Nucleus accumbens (tissue), 56 donors: ENCODE measurements around the gene ALK.

ENCODE experiments used
- DNase-seq, 56 donors: peaks; one replicate each; lab custom pipeline; 2025; lab: John Stamatoyannopoulos, UW

Gene ALK

DNA sequence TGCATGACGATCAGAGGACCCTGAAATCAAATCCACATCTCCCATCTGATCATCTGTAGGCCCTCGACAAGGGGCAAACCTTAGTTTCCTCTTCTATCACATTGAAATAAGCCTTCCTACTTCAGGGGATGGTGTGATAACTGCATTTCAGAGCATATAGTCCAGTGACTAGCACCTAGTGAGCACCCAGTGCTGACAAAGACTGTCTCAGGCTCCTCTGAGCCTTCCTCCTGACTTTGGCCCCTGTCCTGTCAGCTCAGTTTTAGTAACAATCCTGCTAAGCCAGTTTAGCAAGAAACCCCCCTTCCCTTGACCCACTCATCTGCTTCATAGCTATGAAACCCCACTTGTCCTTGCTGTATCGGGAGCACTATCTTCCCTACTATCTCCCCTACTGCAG is 304.0 kb downstream of the ALK start:
- DNase-seq = no peak

DNA sequence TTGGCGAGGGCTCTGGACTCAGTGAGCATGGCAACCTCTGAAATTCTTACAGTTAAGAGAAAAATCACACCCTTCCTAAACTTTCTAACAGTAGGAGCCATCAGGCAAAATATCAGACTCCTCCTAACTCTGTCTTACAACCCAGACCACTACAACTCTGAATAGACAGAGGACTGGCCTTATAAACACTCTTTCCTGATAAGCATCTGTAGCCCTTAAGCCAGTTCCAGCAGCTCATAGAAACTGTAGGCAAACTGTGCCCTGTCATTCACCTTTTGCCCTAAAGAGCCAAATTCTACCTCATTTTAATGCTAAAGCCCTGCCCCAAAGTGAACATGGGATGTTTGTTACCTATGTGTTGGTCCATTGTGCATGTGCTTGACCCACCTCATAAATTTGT is 304.8 kb downstream of the ALK start:
- DNase-seq = no peak

DNA sequence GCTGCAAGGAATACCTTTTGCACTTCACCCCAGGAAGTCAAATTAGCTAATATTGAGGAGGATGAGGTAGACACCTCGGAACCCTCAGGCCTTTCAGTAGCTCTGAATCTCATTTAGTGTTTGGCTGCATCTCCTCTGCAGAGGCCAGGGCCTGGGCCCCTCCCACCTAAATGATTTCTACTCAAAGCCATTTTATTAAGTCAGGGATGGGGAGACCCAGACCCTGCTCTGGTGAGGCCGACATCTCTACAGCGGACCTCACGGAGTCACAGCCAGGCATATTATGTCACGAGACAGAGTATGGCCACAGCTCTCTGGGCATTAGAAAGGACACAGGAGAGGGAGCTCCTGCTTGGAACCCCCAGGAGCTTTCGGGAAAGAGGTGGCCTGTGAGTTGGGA is 305.5 kb downstream of the ALK start:
- DNase-seq = no peak

DNA sequence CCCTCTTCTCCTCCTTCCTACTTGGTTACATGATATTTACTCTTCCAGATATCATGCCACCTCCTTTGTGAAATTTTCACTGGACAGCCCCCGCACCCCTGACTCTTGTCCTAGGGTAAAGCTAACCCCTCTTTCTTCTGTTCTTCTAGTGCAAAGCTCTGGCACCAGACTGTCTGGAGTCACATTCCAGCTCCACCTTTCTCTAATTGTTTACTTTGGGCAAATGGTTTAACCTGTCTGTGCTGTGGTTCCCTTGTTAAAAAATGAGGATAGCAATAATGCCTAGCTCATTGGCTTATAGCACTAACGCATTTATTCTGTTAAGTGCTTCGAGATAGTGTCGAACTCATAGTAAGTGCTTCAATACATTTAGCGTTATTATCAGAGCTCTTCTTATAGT is 306.2 kb downstream of the ALK start:
- no peak for DNase-seq

DNA sequence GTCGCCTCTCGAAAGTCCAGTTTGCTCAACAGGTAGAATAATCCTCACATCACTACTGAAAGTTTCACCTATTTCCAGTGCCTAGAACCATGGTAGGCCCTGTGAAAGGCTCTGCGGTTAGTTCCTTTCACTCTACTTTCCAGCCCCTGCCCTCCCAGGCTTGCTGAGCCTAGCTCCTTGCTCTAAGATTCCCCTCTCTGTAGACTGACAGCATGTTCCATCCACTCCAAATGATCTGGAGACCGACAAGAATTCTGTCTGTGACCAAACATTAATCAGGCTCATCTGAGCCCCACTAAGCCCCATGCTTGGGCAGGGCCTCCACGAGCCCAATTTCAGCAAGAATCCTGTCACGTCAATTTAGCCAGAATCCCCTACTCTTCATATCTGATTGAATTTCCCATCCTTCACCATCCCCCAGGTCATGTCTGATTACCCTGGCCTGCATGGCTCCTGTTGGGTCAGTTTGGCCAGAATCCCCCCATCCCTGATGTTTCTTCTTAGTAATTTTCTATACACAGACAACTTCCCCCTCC is 307.0 kb downstream of the ALK start:
- DNase-seq = no peak

DNA sequence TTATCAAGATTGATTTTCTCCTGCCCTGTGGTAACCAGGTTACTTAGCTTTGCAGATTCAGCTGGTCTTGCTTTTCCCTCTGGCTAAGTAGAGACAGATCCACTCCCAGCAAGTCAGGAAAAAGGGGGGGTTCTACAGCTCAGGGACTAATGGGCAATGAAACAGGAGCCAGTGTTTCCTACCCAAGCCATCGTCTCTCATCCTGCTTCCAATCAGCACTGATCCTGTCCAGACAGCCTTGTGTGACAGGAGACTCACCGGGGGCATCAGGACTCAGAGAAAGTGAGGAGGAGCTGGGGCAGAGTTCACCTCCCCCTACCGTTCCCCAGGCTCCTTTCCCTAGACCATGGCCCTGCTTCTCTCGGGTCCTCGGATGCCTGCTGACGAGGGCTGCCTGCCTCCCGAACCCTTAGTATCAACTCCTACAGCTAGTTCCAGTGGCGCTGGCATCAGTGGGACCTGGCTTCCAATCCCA is 307.6 kb downstream of the ALK start:
- no peak for DNase-seq

DNA sequence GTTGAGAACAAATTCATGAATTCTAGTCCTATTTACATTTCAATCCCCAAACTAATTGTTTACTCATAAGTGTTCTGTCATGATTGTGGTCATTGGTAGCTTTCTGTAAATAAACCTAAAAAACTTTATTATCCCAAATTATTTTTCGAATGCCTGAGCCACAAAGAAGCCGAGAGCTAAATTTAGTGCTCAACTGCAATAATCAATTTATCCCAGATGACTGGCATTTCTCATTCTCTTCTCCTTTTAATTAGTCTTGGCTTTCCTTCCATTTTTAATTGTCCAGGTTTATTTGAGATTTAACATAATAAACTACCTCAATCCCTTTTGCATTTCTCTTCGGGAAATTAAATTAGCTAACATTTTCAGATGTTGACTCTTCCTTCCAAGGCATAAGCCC is 308.3 kb downstream of the ALK start:
- DNase-seq = no peak

DNA sequence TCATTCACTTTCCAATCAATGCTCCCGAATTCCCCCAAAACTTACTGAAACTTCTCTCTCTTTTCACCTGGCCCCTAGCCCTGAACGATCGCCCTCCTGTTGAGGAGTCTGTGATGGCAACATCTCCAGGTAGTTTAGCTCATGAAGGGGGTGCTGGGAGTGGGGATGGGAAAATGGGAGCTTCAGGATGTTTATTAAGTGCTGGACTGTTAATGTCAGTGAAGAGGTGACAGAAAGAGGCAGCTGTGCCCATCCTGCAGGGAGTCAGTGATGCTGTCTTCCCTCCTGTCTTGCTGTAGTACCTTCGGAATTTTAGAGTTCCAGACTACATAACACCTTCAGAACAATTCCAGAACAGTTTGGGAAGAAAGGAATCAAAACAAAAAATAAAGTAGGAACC is 308.8 kb downstream of the ALK start:
- no peak for DNase-seq

DNA sequence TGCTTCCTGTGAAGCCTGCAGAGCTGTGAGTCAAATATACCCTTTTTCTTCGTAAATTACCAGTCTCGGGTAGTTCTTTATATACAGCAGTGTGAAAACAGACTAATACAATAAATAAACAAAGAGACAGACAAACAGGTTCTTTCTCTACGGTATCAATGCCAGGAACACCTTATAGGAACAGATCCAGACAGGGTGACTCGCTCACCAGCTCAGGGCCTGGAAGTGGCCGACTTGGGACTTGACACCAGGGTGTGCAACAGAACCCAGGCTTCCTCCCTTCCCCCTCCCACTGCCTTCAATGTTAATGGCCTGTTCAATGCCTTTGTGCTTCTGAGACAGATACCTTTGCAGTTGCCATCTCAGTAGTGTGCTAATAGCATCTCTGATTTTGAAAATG is 309.5 kb downstream of the ALK start:
- DNase-seq = no peak

DNA sequence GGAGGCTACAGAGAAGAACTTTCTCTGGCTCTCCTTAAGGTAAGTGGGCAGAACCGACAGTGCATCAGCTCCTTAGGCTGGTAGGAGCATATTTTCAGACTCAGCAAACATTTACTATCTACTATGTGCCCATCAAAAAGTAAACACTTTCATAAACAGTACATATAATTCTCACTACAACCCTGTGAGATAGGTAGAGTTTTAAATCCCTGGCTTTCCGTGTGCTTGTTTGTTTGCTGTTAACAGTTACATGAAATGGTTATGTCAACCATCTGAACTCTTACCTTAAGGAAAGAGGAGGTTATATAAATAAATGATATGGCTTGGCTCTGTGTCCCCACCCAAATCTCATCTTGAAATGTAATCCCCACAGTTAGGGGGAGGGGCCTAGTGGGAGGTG is 310.1 kb downstream of the ALK start:
- no peak for DNase-seq

DNA sequence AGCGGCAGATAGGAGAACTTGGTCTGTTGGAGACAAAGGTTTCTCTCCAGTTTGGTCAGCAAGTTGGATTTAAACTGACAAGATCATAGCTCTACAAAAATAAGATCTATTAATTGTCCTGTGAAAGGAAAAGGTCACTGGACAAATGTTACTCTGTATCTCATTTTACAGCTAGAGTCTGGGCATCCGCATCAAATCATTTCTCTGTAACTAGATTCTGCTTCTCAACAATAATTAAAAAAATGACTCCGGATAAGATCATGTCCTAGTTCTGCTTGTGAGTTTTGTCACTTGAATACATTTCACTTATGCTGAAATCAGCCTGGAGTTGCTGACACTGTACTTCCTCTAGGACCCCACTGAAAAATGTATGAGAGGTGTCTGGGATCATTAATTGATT is 310.8 kb downstream of the ALK start:
- no peak for DNase-seq

DNA sequence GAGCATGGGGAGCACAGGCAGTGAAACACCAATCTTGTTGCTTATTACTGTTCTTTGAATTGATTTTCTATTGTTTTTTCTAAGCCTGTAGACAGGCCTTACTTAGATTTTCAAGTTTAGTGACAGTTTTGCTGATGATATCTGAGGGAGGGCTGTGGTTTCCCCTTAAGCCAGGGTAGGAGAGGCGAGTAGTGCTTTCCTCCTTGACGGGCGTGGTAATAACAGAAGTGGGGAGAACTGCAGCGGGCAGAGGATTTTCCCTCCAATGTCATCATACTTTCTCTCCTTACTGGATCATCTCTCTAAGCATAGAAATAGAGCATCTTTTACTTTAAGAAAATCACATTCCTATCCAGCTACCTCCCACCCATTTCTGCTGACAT is 314.4 kb downstream of the ALK start:
- DNase-seq = no peak

DNA sequence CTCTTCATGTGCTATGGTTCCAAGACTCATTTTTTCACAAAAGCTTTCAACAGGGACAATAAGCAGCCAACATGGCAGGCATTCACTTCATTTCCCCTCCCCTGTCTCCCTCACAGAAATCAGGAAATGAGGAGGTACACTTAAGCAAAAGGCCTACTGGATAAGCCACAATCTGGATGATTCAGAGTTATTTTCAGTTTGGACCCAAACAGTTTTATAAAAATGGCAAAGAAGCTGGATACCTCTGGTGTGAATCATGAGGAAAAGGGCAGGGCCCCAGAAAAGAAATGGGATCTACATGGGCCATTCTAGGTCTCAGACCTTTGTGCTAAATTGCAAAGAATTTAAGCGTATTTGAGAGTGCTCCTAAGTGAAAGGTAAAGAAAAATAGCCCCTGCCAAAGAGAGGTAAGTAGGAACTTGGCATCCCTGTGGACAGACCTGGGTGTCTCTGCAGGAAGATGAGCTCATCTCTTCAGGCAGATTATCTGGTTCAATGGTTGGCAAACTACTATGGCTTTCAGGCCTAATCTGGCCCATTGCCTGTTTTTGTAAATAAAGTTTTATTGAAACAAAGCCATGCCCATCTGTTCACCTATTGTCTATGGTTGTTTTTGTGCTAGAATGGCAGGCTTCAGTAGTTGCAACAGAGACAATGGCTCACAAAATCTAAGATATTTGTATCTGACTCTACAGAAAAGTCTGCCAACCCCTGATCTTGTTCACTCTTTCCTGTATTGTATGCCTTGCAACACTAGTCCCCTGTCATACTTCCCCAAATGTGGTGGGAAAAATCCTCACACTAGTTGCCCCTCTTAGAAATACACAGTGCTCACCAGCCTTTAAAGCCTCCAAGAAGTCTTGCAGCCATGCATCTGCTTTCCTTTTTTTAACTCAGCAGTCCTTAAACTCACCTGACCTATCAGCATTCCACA is 315.0 kb downstream of the ALK start:
- no peak for DNase-seq

DNA sequence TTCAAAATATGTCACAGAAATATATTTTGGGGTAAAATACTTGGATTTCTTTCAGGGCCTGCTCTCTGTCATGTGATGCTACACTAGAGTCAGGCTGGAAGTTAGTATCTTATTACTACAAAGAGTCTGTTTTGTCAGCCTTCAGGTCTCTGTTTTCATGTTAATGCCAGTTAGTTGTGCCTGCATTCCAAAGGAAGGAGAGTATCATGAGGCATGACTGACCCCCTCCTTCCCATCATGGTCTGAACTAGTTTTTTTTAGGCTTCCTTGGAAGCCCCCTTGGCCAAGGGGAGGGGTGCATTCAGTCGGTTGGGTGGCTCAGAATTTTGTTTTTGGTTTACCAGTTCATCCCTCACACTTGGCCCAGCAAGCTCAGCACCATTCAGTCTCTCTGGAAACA is 318.0 kb downstream of the ALK start:
- no peak for DNase-seq

DNA sequence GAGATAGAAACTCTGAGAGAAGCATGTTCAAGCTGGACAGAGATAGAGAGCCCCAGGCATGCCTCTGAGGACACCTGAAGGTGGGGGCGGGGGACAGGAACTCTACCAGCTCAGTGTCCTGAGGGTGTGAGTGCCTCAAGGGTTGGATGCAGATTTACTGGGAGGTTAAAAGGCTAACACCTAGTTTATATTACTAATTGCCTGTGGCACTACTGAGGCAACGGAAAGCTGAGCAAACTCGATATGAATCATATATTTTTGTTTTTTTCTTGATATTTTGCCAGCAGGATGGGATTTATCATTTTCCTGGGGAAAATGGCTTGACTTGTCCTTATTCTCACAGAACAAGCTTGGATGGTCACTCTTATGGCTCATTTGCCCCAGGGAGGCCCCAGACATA is 319.5 kb downstream of the ALK start:
- no peak for DNase-seq

DNA sequence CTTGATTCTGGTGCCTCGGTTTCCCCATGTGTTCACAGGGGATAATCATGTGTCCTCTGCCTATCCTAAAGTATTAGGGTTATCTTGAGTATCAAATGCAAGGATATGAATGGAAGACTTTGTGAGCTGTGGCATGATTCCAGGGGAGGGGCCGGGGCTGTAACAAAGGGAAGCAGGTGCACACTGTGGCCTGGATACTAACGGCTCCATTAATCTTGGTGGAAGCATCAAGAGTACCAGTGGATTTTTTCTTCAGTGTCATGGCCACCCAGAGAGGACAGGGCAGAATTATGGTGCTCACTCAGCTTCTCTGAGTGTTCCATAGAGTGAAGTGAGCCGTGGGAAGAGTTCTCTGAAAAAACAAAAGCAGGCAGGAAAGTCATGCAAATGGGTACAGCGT is 320.1 kb downstream of the ALK start:
- no peak for DNase-seq

DNA sequence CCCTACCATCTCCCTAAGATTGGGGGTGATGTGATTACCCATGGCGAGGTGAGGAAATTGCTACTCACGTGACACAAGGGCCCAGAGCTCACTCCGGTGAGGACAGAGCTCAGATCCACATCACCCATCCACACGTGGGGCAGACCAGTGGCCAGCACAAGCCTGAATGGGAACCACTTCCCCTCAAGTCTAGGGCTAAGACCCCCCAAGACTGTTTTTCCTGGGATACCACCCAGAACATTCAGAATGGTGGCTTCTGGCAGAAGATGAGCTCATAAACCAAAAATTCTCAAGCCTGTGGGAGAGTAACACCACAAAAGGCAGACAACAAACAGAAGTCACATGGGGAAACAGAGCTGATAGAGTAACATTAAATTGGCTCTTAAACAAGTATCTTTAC is 321.4 kb downstream of the ALK start:
- DNase-seq = no peak

DNA sequence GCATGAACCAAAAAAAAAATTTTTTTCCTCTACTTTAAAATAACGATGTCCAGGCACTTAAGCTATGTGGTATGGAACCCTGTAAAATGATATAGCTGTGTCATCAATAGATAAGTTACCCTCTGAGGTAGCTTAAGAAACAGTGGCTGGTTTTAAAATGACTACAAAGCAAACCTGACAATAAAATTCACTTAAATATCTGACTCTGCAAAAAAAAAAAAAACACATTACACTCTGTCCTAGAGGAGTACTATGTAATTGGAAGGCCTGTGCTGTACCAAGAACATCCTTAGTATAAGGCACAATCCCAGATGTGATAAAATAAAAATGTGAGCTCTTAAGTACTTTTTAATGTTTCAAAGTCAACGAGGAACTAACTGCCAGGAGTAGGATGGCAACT is 322.4 kb downstream of the ALK start:
- DNase-seq = no peak

DNA sequence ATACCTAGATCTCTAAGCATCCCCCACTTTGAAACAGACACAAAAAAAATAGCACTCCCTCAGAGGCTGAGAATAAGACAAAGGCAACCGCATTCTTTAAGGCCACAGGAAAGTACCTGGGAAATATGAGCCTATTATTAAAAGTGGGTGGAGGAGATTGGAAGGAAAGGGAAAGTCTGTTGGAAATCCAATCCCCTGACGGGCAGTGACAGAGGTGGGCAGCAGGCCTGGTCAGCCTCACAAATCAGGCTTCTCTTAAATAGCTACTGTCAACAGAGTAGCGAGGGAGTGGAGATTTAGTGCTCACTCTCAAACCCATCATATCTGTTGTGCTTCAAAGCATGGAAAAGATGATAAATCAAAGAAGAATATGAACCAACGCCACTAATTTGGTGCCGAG is 324.4 kb downstream of the ALK start:
- no peak for DNase-seq

DNA sequence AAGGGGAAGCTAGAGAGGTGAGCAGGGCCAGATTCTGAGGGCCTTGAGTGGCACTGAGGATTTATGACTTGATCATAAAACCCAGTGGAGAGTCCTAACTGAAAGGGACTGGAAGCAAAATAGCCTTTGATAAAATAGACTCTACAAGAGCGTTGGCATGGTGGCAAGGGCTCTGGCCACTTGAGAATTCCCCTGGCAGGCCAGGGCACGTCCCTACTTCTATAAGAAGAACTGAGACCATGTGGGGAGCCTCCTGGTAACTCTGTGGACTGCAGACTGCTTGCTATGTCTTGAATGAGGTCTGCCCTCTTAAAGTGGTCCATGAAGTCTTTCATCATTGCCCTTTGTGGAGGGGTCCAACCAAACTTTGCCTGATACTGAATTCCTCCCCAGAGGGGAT is 324.8 kb downstream of the ALK start:
- no peak for DNase-seq

DNA sequence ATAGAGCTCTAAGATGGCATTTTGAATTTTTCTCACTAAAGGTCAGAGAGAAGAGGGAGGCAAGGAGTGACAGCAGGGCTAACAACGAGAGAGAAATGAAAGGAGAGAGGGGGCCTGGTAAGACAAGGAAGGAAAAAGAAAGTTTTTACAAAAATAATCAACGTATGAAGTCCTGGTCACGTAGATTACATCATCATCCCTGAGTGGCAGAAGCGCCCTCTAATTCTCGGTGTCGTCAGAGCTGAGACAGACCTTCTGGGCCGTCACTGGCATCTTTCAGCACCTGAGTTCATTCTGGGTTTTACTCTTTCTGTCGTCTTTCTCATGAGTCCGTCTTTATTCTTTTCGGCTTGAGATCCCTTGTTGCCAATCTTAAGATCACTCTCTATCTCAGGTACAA is 329.8 kb downstream of the ALK start:
- no peak for DNase-seq

DNA sequence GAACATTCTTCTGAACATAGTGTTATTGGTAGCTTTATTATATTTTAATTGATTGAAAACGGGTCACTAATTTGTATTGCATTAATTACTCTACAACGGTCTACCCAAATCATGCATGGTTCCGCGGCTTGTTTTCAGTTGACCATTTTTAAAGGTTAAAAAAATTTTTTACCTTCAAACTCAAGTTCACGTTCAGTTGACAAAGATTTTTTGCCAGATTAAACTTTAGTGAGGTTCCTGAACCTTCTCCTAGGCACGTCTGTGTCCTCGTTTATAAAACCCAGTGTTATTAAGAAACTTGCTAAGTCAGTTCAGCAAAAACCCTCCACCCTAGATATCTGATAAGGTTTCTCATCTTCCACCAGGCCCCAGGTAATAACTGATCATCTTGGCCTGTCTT is 331.2 kb downstream of the ALK start:
- DNase-seq = no peak
